Ishikawa (cell line): ENCODE results near the gene GALM.

ENCODE experiments used
- CEBPB ChIP-seq: IDR thresholded peaks from 2 replicates; pipeline ENCODE4 v1.6.1; 2012
- CREB1 ChIP-seq: IDR thresholded peaks from 2 replicates; pipeline ENCODE4 v1.6.1; 2012; ENCODE audit warnings: low read depth
- EGR1 ChIP-seq: IDR thresholded peaks from 2 replicates; pipeline ENCODE4 v1.6.1; 2012
- EP300 ChIP-seq: IDR thresholded peaks from 2 replicates; pipeline ENCODE4 v1.6.1; 2012; ENCODE audit warnings: borderline replicate concordance
- FOXM1 ChIP-seq: IDR thresholded peaks from 2 replicates; pipeline ENCODE4 v1.6.1; 2012; ENCODE audit warnings: low read depth, borderline replicate concordance
- NFIC ChIP-seq: IDR thresholded peaks from 2 replicates; pipeline ENCODE4 v1.6.1; 2012
- RAD21 ChIP-seq: IDR thresholded peaks from 2 replicates; pipeline ENCODE4 v1.6.1; 2012; ENCODE audit warnings: low read depth
- TAF1 ChIP-seq: IDR thresholded peaks from 2 replicates; pipeline ENCODE4 v1.6.1; 2012; ENCODE audit warnings: low read depth, mild to moderate bottlenecking
- TCF12 ChIP-seq: IDR thresholded peaks from 2 replicates; pipeline ENCODE4 v1.6.1; 2012; ENCODE audit warnings: low read depth
- TEAD4 ChIP-seq: IDR thresholded peaks from 2 replicates; pipeline ENCODE4 v1.6.1; 2012
- YY1 ChIP-seq: IDR thresholded peaks from 2 replicates; pipeline ENCODE4 v1.6.1; 2012; ENCODE audit warnings: low read depth
- ZBTB7A ChIP-seq: IDR thresholded peaks from 2 replicates; pipeline ENCODE4 v1.6.1; 2012; ENCODE audit warnings: low read depth
- TF ChIP-seq, protein P1 (sequence below): IDR thresholded peaks from 2 replicates; pipeline ENCODE4 v1.6.1; 2012
- TF ChIP-seq, protein P2 (sequence below): IDR thresholded peaks from 2 replicates; pipeline ENCODE4 v1.6.1; 2012; ENCODE audit warnings: low read depth, mild to moderate bottlenecking
- TF ChIP-seq, protein P3 (sequence below): IDR thresholded peaks from 2 replicates; pipeline ENCODE4 v1.6.1; 2012

The GALM gene

DNA sequence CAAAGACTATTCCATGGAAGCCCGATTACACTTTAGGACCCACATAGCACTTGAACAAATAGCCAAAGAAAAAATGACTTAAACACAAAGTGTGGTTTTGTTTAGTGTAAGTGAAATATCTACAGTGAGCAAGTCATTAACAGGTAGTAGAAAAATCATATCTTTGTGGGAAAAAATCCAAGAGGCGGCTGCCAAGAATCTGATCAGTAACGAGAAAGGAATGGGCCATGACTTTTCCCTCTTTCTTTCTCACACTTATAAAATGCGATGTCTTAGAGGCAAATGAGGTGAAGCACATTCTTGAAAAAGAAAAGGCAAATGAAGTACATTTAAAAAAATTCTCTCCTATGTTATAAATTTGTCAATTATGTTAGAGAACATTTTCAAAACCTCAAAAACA lies 99.2 kb downstream of the GALM start:
- TF ChIP-seq, protein P1, sequence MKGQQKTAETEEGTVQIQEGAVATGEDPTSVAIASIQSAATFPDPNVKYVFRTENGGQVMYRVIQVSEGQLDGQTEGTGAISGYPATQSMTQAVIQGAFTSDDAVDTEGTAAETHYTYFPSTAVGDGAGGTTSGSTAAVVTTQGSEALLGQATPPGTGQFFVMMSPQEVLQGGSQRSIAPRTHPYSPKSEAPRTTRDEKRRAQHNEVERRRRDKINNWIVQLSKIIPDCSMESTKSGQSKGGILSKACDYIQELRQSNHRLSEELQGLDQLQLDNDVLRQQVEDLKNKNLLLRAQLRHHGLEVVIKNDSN = no peak
- TF ChIP-seq TAF1 (no peak), TEAD4 (no peak), CEBPB (no peak), FOXM1 (no peak), TCF12 (no peak), EP300 (no peak), RAD21 (no peak), NFIC (no peak), YY1 (no peak), EGR1 (no peak), CREB1 (no peak), ZBTB7A (no peak)
- TF ChIP-seq, protein P2, sequence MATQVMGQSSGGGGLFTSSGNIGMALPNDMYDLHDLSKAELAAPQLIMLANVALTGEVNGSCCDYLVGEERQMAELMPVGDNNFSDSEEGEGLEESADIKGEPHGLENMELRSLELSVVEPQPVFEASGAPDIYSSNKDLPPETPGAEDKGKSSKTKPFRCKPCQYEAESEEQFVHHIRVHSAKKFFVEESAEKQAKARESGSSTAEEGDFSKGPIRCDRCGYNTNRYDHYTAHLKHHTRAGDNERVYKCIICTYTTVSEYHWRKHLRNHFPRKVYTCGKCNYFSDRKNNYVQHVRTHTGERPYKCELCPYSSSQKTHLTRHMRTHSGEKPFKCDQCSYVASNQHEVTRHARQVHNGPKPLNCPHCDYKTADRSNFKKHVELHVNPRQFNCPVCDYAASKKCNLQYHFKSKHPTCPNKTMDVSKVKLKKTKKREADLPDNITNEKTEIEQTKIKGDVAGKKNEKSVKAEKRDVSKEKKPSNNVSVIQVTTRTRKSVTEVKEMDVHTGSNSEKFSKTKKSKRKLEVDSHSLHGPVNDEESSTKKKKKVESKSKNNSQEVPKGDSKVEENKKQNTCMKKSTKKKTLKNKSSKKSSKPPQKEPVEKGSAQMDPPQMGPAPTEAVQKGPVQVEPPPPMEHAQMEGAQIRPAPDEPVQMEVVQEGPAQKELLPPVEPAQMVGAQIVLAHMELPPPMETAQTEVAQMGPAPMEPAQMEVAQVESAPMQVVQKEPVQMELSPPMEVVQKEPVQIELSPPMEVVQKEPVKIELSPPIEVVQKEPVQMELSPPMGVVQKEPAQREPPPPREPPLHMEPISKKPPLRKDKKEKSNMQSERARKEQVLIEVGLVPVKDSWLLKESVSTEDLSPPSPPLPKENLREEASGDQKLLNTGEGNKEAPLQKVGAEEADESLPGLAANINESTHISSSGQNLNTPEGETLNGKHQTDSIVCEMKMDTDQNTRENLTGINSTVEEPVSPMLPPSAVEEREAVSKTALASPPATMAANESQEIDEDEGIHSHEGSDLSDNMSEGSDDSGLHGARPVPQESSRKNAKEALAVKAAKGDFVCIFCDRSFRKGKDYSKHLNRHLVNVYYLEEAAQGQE = no peak
- TF ChIP-seq, protein P3, sequence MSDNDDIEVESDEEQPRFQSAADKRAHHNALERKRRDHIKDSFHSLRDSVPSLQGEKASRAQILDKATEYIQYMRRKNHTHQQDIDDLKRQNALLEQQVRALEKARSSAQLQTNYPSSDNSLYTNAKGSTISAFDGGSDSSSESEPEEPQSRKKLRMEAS = no peak

DNA sequence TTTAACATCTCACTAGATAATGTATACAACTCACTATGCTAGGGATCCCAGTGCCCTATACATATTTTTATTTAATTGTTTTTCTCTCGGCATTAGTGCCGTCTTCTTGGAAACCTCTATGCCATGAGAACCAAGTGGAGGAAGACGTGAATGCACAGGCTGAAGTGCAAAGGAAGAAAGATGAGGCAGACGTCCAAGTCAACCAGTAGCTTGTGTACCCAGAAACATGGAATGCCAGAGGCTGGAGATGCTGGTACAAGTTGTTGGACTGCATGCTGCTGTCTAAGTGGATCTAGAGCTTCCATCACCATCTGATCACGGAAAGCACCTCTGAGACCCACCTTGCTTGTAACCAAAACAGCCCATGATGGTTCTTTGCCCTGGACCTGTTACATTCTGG lies 99.6 kb downstream of the GALM start:
- TF ChIP-seq CREB1 = no peak
- TF ChIP-seq, protein P3 = no peak
- no peak for TF ChIP-seq TEAD4
- no peak for TF ChIP-seq TCF12
- TF ChIP-seq CEBPB = no peak
- no peak for TF ChIP-seq ZBTB7A
- no peak for TF ChIP-seq YY1
- no peak for TF ChIP-seq TAF1
- no peak for TF ChIP-seq EP300

DNA sequence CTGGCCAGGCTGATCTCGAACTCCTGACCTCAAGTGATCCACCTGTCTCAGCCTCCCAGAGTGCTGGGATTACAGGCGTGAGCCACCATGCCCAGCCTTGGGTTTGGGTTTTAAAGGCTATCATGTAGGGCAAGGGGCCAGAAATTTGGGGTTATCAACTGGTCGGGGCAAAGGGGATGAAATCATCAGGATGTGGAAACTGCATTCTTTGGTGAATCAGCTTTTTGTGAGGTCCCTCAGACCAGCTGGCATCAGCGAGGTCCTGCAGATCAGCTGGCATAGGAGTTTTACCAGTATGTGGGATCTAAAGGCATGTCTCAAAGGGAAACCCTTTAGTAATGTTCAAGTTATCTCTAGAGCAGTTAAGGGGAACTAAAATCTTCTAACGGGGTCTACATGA lies 105.7 kb downstream of the GALM start:
- TF ChIP-seq TAF1 (no peak), FOXM1 (no peak), TCF12 (no peak), CEBPB (no peak), CREB1 (no peak), YY1 (no peak), RAD21 (no peak), ZBTB7A (no peak), EGR1 (no peak), TEAD4 (no peak), EP300 (no peak)
- TF ChIP-seq, protein P3 = no peak
- TF ChIP-seq, protein P2 = no peak
- TF ChIP-seq, protein P1 = no peak

DNA sequence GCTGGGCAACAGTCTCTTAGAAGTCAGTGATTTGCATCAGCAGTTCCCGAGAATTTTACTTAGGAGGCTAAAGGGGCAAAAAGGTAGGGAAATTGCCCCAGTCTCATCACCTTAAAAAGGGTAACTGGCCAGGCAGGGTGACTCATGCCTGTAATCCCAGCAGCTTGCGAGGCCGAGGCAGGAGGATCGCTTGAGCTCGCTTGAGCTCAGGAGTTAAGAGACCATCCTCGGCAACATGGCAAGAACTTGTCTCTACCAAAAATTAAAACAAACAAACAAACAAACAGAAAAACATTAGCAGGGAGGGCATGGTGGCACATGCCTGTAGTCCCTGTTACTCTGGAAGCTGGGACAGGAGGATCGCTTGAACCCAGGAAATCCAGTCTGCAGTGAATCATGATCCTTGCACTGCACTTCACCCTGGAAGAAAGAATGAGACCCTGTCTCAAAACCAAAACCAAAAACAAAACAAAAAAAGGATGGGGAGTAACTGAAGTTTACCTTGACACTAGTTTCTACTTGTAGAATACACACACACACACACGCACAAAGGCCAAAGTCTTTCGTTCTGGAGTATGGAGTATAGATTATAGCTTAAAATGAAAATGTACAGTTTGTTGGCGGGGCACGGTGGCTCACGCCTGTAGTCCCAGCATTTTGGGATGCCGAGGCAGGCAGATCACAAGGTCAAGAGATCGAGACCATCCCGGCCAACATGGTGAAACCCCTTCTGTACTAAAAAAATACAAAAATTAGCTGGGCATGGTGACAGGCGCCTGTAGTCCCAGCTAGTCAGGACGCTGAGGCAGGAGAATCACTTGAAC lies 109.4 kb downstream of the GALM start:
- TF ChIP-seq TCF12 (no peak), CREB1 (no peak), YY1 (no peak), RAD21 (no peak), EP300 (no peak), TEAD4 (no peak), NFIC (no peak), EGR1 (no peak), TAF1 (no peak), ZBTB7A (no peak), CEBPB (no peak), FOXM1 (no peak)
- TF ChIP-seq, protein P3 = no peak
- TF ChIP-seq, protein P1 = no peak
- TF ChIP-seq, protein P2 = no peak
